ENCODE results near the gene DUOX2. TPM values are rescaled to one million over a fixed set of nuclear protein-coding genes. Genes with fewer than 3 reads are reported as not detected.
A peak's percentile ranks its signal among the peaks of the same experiment; 100 is the strongest.

The DUOX2 gene
- total RNA-seq, 3 donors from 2014 or later: 3.1 to 40.1 (median 5.1) TPM

- no peak for ATAC-seq
- DNase-seq: no peak
- H3K4me3 ChIP-seq: no peak overlapping the region
- no peaks in the 10 kb centered on the region for H3K36me3 ChIP-seq (ENCODE audit: low read depth)
- H3K4me1 ChIP-seq (ENCODE audit: low read depth): no peaks in the 10 kb centered on the region
- no peak for TF ChIP-seq CTCF (IDR thresholded peaks at IDR 0.05)
- no peaks in the 10 kb centered on the region for H3K9me3 ChIP-seq
- intact Hi-C loops (cut with DNase I, micrococcal nuclease): no loop called here
Observed at GRCh38 chr15:45093622-45094357, 20.2 kb downstream of the DUOX2 start.

- ATAC-seq (no peak), DNase-seq (no peak)
- Histone ChIP-seq H3K4me3 (no peak overlapping the region), H3K36me3 (ENCODE audit: low read depth) (no peaks in the 10 kb centered on the region), H3K4me1 (ENCODE audit: low read depth) (no peaks in the 10 kb centered on the region), H3K9me3 (no peaks in the 10 kb centered on the region)
- intact Hi-C loops (cut with DNase I, micrococcal nuclease): no loop called here
- no peak for TF ChIP-seq CTCF (IDR thresholded peaks at IDR 0.05)
Observed at GRCh38 chr15:45093013-45093412, 21.0 kb downstream of the DUOX2 start.

- H3K4me1 ChIP-seq (ENCODE audit: low read depth): no peaks in the 10 kb centered on the region
Observed at GRCh38 chr15:45091576-45091975, 22.4 kb downstream of the DUOX2 start.

GRCh38 chr15:45091161-45091560, 22.8 kb downstream of the DUOX2 start:
- ATAC-seq: peak; percentile 42

More at GRCh38 chr15:45091576-45091975, 22.4 kb downstream of the DUOX2 start:
- intact Hi-C loops (cut with DNase I, micrococcal nuclease): no loop called here
- ATAC-seq (peak; percentile 15), DNase-seq (no peak)
- Histone ChIP-seq H3K4me3 (no peak overlapping the region), H3K36me3 (ENCODE audit: low read depth) (no peaks in the 10 kb centered on the region), H3K9me3 (no peaks in the 10 kb centered on the region)
- no peak for TF ChIP-seq CTCF (IDR thresholded peaks at IDR 0.05)

GRCh38 chr15:45089712-45090373, 24.1 kb downstream of the DUOX2 start:
- Histone ChIP-seq H3K4me3 (no peak overlapping the region), H3K36me3 (ENCODE audit: low read depth) (no peaks in the 10 kb centered on the region), H3K9me3 (no peaks in the 10 kb centered on the region), H3K4me1 (ENCODE audit: low read depth) (no peaks in the 10 kb centered on the region)
- intact Hi-C loops (cut with DNase I, micrococcal nuclease): no loop called here
- TF ChIP-seq CTCF (IDR thresholded peaks at IDR 0.05): no peak
- ATAC-seq: peak; percentile 56
- DNase-seq: no peak

More at GRCh38 chr15:45091161-45091560, 22.8 kb downstream of the DUOX2 start:
- Histone ChIP-seq H3K4me3 (no peak overlapping the region), H3K9me3 (no peaks in the 10 kb centered on the region), H3K36me3 (ENCODE audit: low read depth) (no peaks in the 10 kb centered on the region), H3K4me1 (ENCODE audit: low read depth) (no peaks in the 10 kb centered on the region)
- no peak for TF ChIP-seq CTCF (IDR thresholded peaks at IDR 0.05)
- no peak for DNase-seq
- intact Hi-C loops (cut with DNase I, micrococcal nuclease): no loop called here

Data from mucosa of descending colon (tissue), 3 donors.